H1 (cell line): ENCODE data around the gene MBP. TPM values are rescaled to one million over a fixed set of nuclear protein-coding genes. Genes with fewer than 3 reads are reported as not detected.

Experiments
- CTCF ChIA-PET: fragments of 300-600 bp; sonication (Branson Sonifier 250); formaldehyde crosslinking; loops from one replicate; lab custom pipeline; 2021; ENCODE audit not compliant: partially characterized antibody; lab: Charles Lee
- POLR2A ChIA-PET: fragments of 300-600 bp; sonication (Branson Sonifier 250); formaldehyde crosslinking; loops from one replicate; lab custom pipeline; 2021; ENCODE audit warnings: inconsistent platforms; ENCODE audit not compliant: partially characterized antibody; lab: Charles Lee
- DNase-seq, 2 experiments: peaks; one replicate each; pipeline versions ENCODE4 v3.0.0 to v3.0.0-alpha.2; 2010 to 2022; ENCODE audit warnings: low spot score in 2 of 2, low read depth in 1 of 2, mixed read lengths in 1 of 2
- FAIRE-seq: peaks from 2 replicates; lab custom pipeline; 2011; peaks lifted over from hg19 to GRCh38; lab: Jason Lieb, UNC
- H2AFZ ChIP-seq: 2 replicates; pipeline ENCODE4 v1.8.1; 2012; ENCODE audit warnings: low read length, inconsistent platforms
- H2AK5ac ChIP-seq: 2 replicates; pipeline ENCODE4 v1.6.1; 2013; ENCODE audit warnings: low read depth, low read length
- H2BK120ac ChIP-seq: replicated peaks from 2 replicates; pipeline ENCODE3; 2013; ENCODE audit warnings: low read depth, low read length, inconsistent platforms
- H2BK12ac ChIP-seq: 2 replicates; pipeline ENCODE4 v1.6.1; 2013; ENCODE audit warnings: low read depth, low read length
- H2BK15ac ChIP-seq: 2 replicates; pipeline ENCODE4 v1.6.1; 2013; ENCODE audit warnings: low read length
- H2BK20ac ChIP-seq: 2 replicates; pipeline ENCODE4 v1.6.1; 2013; ENCODE audit warnings: low read length
- H2BK5ac ChIP-seq: 2 replicates; pipeline ENCODE4 v1.6.1; 2013; ENCODE audit warnings: low read depth, low read length
- H3K14ac ChIP-seq: 2 replicates; pipeline ENCODE4 v1.6.1; 2013; ENCODE audit warnings: inconsistent platforms; ENCODE audit not compliant: insufficient read length
- H3K18ac ChIP-seq: 2 replicates; pipeline ENCODE4 v1.6.1; 2013; ENCODE audit warnings: low read length; ENCODE audit errors: extremely low read depth
- H3K23ac ChIP-seq: 2 replicates; pipeline ENCODE4 v1.6.1; 2013; ENCODE audit warnings: inconsistent platforms; ENCODE audit not compliant: insufficient read length
- H3K23me2 ChIP-seq: 2 replicates; pipeline ENCODE4 v1.6.1; 2013; ENCODE audit warnings: low read depth, low read length
- H3K27ac ChIP-seq: 2 replicates; pipeline ENCODE4 v1.6.1; 2011; ENCODE audit warnings: low read depth, low read length, inconsistent platforms
- H3K27me3 ChIP-seq, 4 experiments: replicated peaks in 1 of 4; 1 replicate in 1 of 4; 2 replicates in 3 of 4; pipeline versions ENCODE4 v1.6.1 to v1.8.1; 2011 to 2013; ENCODE audit warnings: low read length in 3 of 4, mild to moderate bottlenecking in 3 of 4, inconsistent platforms in 2 of 4, mixed read lengths in 2 of 4, moderate library complexity in 1 of 4; ENCODE audit not compliant: control insufficient read depth in 3 of 4, insufficient read depth in 3 of 4; ENCODE audit errors: extremely low read depth in 1 of 4
- H3K36me3 ChIP-seq, 4 experiments: 2 replicates each; pipeline versions ENCODE4 v1.6.1 to v1.8.1; 2011 to 2013; ENCODE audit warnings: mild to moderate bottlenecking in 4 of 4, low read length in 3 of 4, moderate library complexity in 2 of 4, control low read depth in 1 of 4, inconsistent platforms in 1 of 4; ENCODE audit not compliant: insufficient read depth in 4 of 4, control insufficient read depth in 2 of 4
- H3K4ac ChIP-seq: replicated peaks from 2 replicates; pipeline ENCODE3; 2013; ENCODE audit warnings: low read length, low read depth, mixed read lengths, inconsistent platforms; ENCODE audit not compliant: insufficient read length
- H3K4me1 ChIP-seq, 4 experiments: replicated peaks in 1 of 4; 1 replicate in 1 of 4; 2 replicates in 3 of 4; pipeline versions ENCODE4 v1.6.1 to v1.8.1; 2011 to 2013; ENCODE audit warnings: low read length in 3 of 4, inconsistent platforms in 2 of 4, mixed read lengths in 1 of 4; ENCODE audit not compliant: insufficient read depth in 4 of 4, control insufficient read depth in 3 of 4
- H3K4me2 ChIP-seq, 2 experiments: 2 replicates each; pipeline versions ENCODE4 v1.6.1 to v1.8.1; 2011 to 2013; ENCODE audit warnings: low read depth in 2 of 2, low read length in 2 of 2, control low read depth in 1 of 2, inconsistent platforms in 1 of 2, mild to moderate bottlenecking in 1 of 2; ENCODE audit not compliant: insufficient read depth in 1 of 2
- H3K4me3 ChIP-seq, 4 experiments: fragments of 200-600, 300-600 bp in 1 of 4; sonication (generic), shearing (Covaris generic), sonication (Bioruptor Twin) in 1 of 4; 2 replicates each; pipeline versions ENCODE4 v1.5.1 to v1.8.1; 2011 to 2016; ENCODE audit warnings: low read length in 4 of 4, low read depth in 3 of 4, control low read depth in 2 of 4, inconsistent platforms in 2 of 4, mild to moderate bottlenecking in 2 of 4, mixed read lengths in 1 of 4, moderate library complexity in 1 of 4; ENCODE audit not compliant: insufficient read depth in 2 of 4; ENCODE audit errors: extremely low read depth in 1 of 4
- H3K56ac ChIP-seq: replicated peaks from 2 replicates; pipeline ENCODE3; 2013; ENCODE audit warnings: low read depth, mild to moderate bottlenecking, mixed read lengths, low read length, inconsistent platforms; ENCODE audit not compliant: insufficient read length
- H3K79me1 ChIP-seq: 2 replicates; pipeline ENCODE4 v1.6.1; 2013; ENCODE audit warnings: low read depth, low read length, control low read depth
- H3K79me2 ChIP-seq, 2 experiments: 2 replicates each; pipeline versions ENCODE4 v1.6.1 to v1.8.1; 2012 to 2013; ENCODE audit warnings: low read length in 2 of 2, mild to moderate bottlenecking in 2 of 2, inconsistent platforms in 1 of 2; ENCODE audit not compliant: insufficient read depth in 2 of 2, control insufficient read depth in 1 of 2
- H3K9ac ChIP-seq, 4 experiments: replicated peaks in 1 of 4; 1 replicate in 1 of 4; 2 replicates in 3 of 4; pipeline versions ENCODE4 v1.6.1 to v1.8.1; 2011 to 2013; ENCODE audit warnings: low read depth in 3 of 4, low read length in 3 of 4, control low read depth in 2 of 4, mild to moderate bottlenecking in 2 of 4, moderate library complexity in 2 of 4, inconsistent platforms in 1 of 4; ENCODE audit errors: extremely low read depth in 1 of 4
- H3K9me3 ChIP-seq, 2 experiments: 2 replicates each; pipeline versions ENCODE4 v1.6.1 to v1.8.1; 2012 to 2013; ENCODE audit warnings: mild to moderate bottlenecking in 2 of 2, moderate library complexity in 2 of 2, control low read depth in 1 of 2, inconsistent platforms in 1 of 2, low read depth in 1 of 2, low read length in 1 of 2, mixed read lengths in 1 of 2; ENCODE audit not compliant: insufficient read depth in 2 of 2
- H4K20me1 ChIP-seq, 2 experiments: replicated peaks in 1 of 2; 2 replicates each; pipeline versions ENCODE3 to v1.8.1; 2011 to 2013; ENCODE audit warnings: inconsistent platforms in 2 of 2, low read length in 2 of 2, mild to moderate bottlenecking in 1 of 2; ENCODE audit not compliant: insufficient read depth in 2 of 2, control insufficient read depth in 1 of 2
- H4K5ac ChIP-seq: 2 replicates; pipeline ENCODE4 v1.6.1; 2013; ENCODE audit warnings: low read length, low read depth, mixed read lengths, inconsistent platforms; ENCODE audit not compliant: insufficient read length
- H4K8ac ChIP-seq: 2 replicates; pipeline ENCODE4 v1.8.0; 2013; ENCODE audit warnings: mild to moderate bottlenecking, moderate library complexity, low read length, inconsistent platforms; ENCODE audit not compliant: insufficient read depth; ENCODE audit errors: extremely low read depth
- H4K91ac ChIP-seq: replicated peaks from 2 replicates; pipeline ENCODE3; 2013; ENCODE audit warnings: low read length, mixed read lengths, inconsistent platforms; ENCODE audit not compliant: insufficient read length
- WGBS, 2 experiments: shearing (Covaris generic) in 1 of 2; methylation state at CpG; one replicate each; pipeline versions ENCODE4 v1.1.6 to v1.1.7; 2013 to 2015; ENCODE audit warnings: low lambda C conversion rate in 2 of 2, mixed read lengths in 2 of 2, inconsistent platforms in 1 of 2, low coverage in 1 of 2, missing lambda C conversion rate in 1 of 2; ENCODE audit not compliant: insufficient replicate concordance in 2 of 2, insufficient coverage in 1 of 2, insufficient read length in 1 of 2; ENCODE audit errors: extremely low coverage in 1 of 2, missing lambda C conversion rate in 1 of 2; 5-methylcytosine and 5-hydroxymethylcytosine counted together
- polyA plus RNA-seq, 7 experiments: library from polyadenylated mRNA; depleted of rRNA in 3 of 7; stranded (reverse) in 5 of 7; unstranded in 2 of 7; fragments of >200 nt in 5 of 7; fragments of 200-250 nt in 2 of 7; gene quantifications; 1 replicate in 5 of 7; 2 replicates in 1 of 7; 4 replicates in 1 of 7; pipeline versions ENCODE4 v1.2.1 to v1.2.3, GENCODE V29; 2011 to 2013; ENCODE audit warnings: missing spikeins in 2 of 7, mixed read lengths in 2 of 7
- total RNA-seq: library from RNA; stranded (reverse); fragmentation: NEBNext Ultra II Directional; extraction: Animal tissue kit (Norgen Biotek cat#: 25700); gene quantifications from 2 replicates; pipeline ENCODE4 v1.2.1, GENCODE V29; 2021

Gene MBP
- total and polyA plus RNA-seq, 2 of the 8 experiments (the other 6 are each of a cell fraction or from before 2014, with no cell fraction given): 7.7 to 19.2 TPM

DNA sequence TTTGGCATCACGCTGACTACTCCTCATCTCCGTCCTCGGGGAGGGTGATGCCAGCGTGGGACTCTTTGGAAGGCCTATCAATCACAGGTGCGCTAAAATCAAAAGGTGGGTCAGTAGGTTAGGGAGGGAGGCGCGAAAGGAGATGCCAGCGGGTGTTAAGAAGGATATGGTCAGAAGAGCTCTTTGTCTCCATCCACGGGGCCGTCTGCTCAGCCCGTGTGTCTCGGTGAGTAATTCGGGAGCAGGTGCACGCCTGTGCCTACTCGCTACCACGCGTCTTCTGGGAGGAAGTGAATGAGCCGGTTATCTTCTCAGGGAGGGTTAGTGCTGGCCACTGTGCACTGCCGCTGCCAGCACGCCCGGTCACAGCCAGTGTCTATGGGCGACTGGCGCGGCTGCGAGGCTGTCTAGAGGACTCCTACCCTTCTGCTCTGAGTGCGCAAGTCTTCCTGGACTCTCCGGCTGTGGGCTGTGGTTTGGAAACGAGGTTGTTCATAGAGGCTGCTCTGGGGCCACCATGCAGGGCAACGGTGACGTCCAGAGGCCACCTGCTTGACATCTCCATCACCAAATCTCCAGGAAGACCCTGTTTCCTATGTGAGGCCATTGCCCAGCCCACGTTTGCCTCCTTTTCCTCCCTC is 153.4 kb downstream of the MBP start:
- CTCF ChIA-PET: interaction anchor here (0.6 to 13.3 kb wide), 7 partner anchors 9 to 177 kb away, joined by 3 to 188 read pairs (median 4); no protein-coding TSS in a partner anchor
- H3K9me3 ChIP-seq: no peaks in the 10 kb centered on the region

More for the DNA sequence above, 153.4 kb downstream of the MBP start:
- no peak overlapping the region for H3K18ac ChIP-seq
- H3K4me1 ChIP-seq: peaks cover 0 to 20% (median 11%) of the 10 kb centered on the region in 4 experiments
- H3K79me2 ChIP-seq: no peaks in the 10 kb centered on the region
- no peak overlapping the region for H2BK120ac ChIP-seq
- no peak overlapping the region for H4K91ac ChIP-seq
- no peak overlapping the region for H3K4ac ChIP-seq
- H3K56ac ChIP-seq: no peak overlapping the region
- H3K23ac ChIP-seq: no peak overlapping the region
- H4K8ac ChIP-seq: peak overlapping the region; percentile 17; the same call in 1 of the 2 replicates
- DNase-seq: peak in 1 of 2 experiments; percentile 36
- H3K27me3 ChIP-seq: no peaks in the 10 kb centered on the region
- H3K14ac ChIP-seq: no peak overlapping the region
- no peak overlapping the region for H3K4me2 ChIP-seq
- H3K23me2 ChIP-seq: no peaks in the 10 kb centered on the region
- POLR2A ChIA-PET: no interaction called here
- 0 out of 2 replicates have a peak overlapping the region, but pooled peaks have one; percentile 12 for H2BK12ac ChIP-seq
- H3K36me3 ChIP-seq: no peaks in the 10 kb centered on the region
- FAIRE-seq: no peak
- no peak overlapping the region for H3K4me3 ChIP-seq
- H3K9ac ChIP-seq: no peak overlapping the region
- no peak overlapping the region for H2BK15ac ChIP-seq
- no peaks in the 10 kb centered on the region for H3K79me1 ChIP-seq
- H2AK5ac ChIP-seq: no peak overlapping the region
- no peak overlapping the region for H2AFZ ChIP-seq
- 95% methylated on average over 29 of the region's 31 CpGs; no CpG with 5 or more reads in 1 of the 2 experiments for WGBS, 2 experiments
- no peak overlapping the region for H2BK20ac ChIP-seq
- H2BK5ac ChIP-seq: no peak overlapping the region
- no peak overlapping the region for H4K5ac ChIP-seq
- H4K20me1 ChIP-seq: no peaks in the 10 kb centered on the region
- no peak overlapping the region for H3K27ac ChIP-seq
